GM23338 (cell line): ENCODE data around the gene PSKH1. TPM values are rescaled to one million over a fixed set of nuclear protein-coding genes. Genes with fewer than 3 reads are reported as not detected.

ENCODE experiments used
- ATAC-seq: fragments of 200-7000 bp; cut with Tn5 transposase; 3 replicates; pipeline ENCODE4 v1.9.1; 2020
- DNase-seq: peaks from one replicate; pipeline ENCODE4 v3.0.0-alpha.2; 2015; ENCODE audit warnings: low spot score
- H2AFZ ChIP-seq: fragments of 200-600 bp; sonication (generic); 2 replicates; pipeline ENCODE4 v1.8.0; 2016; ENCODE audit warnings: antibody characterized with exemption, mild to moderate bottlenecking, moderate library complexity
- H3F3A ChIP-seq: fragments of 200-600 bp; sonication (generic); replicated peaks from 2 replicates; pipeline ENCODE4 v1.8.0; 2017; ENCODE audit warnings: antibody characterized with exemption, mixed run types, low read depth
- H3K27ac ChIP-seq: fragments of 200-600 bp; sonication (generic); 2 replicates; pipeline ENCODE4 v1.6.1; 2016; ENCODE audit warnings: low read depth
- H3K27me3 ChIP-seq: fragments of 200-600 bp; sonication (generic); 2 replicates; pipeline ENCODE4 v1.8.0; 2016; ENCODE audit warnings: mild to moderate bottlenecking, mixed run types, moderate library complexity; ENCODE audit not compliant: insufficient read depth
- H3K36me3 ChIP-seq: fragments of 200-600 bp; sonication (generic); 2 replicates; pipeline ENCODE4 v1.8.0; 2016; ENCODE audit warnings: mild to moderate bottlenecking; ENCODE audit not compliant: insufficient read depth
- H3K4me1 ChIP-seq: fragments of 200-600 bp; sonication (generic); 2 replicates; pipeline ENCODE4 v1.8.0; 2016; ENCODE audit warnings: mild to moderate bottlenecking, moderate library complexity; ENCODE audit not compliant: insufficient read depth
- H3K4me2 ChIP-seq: fragments of 200-600 bp; sonication (generic); 2 replicates; pipeline ENCODE4 v1.7.1; 2017; ENCODE audit warnings: mixed run types
- H3K4me3 ChIP-seq: fragments of 200-600 bp; sonication (generic); 2 replicates; pipeline ENCODE4 v1.6.1; 2016; ENCODE audit warnings: mixed run types
- H3K79me2 ChIP-seq: fragments of 200-600 bp; sonication (generic); replicated peaks from 2 replicates; pipeline ENCODE4 v1.8.0; 2017; ENCODE audit warnings: mild to moderate bottlenecking; ENCODE audit not compliant: insufficient read depth
- H3K9me2 ChIP-seq: fragments of 200-600 bp; sonication (generic); 2 replicates; pipeline ENCODE4 v1.8.0; 2017; ENCODE audit not compliant: insufficient read depth
- H4K20me1 ChIP-seq: fragments of 200-600 bp; sonication (generic); replicated peaks from 2 replicates; pipeline ENCODE4 v1.8.0; 2017; ENCODE audit warnings: mild to moderate bottlenecking; ENCODE audit not compliant: insufficient read depth
- H3K27ac Mint-ChIP-seq: 2 replicates; pipeline ENCODE4 v1.8.0; 2020; ENCODE audit warnings: inconsistent platforms, mild to moderate bottlenecking, moderate library complexity, mixed read lengths
- H3K27me3 Mint-ChIP-seq: 3 replicates; pipeline ENCODE4 v1.8.0; 2022; ENCODE audit warnings: low read depth, mild to moderate bottlenecking, moderate library complexity, mixed read lengths, inconsistent platforms; ENCODE audit not compliant: insufficient read depth, poor library complexity
- H3K36me3 Mint-ChIP-seq: 3 replicates; pipeline ENCODE4 v1.8.0; 2021; ENCODE audit warnings: low read depth, mild to moderate bottlenecking, inconsistent platforms, moderate library complexity, mixed read lengths
- H3K4me1 Mint-ChIP-seq: 3 replicates; pipeline ENCODE4 v1.8.0; 2020; ENCODE audit warnings: mild to moderate bottlenecking, inconsistent platforms, mixed read lengths
- H3K4me3 Mint-ChIP-seq: 3 replicates; pipeline ENCODE4 v1.8.0; 2021; ENCODE audit warnings: moderate library complexity, mild to moderate bottlenecking, inconsistent platforms, mixed read lengths
- H3K9me3 Mint-ChIP-seq: 3 replicates; pipeline ENCODE4 v1.8.0; 2020; ENCODE audit warnings: moderate library complexity, mild to moderate bottlenecking, inconsistent platforms, mixed read lengths
- CREB1 ChIP-seq: fragments of 250-450 bp; sonication (Bioruptor Pico); IDR thresholded peaks from 2 replicates; pipeline ENCODE4 v1.5.0; 2020; ENCODE audit warnings: low read depth, mild to moderate bottlenecking, moderate library complexity
- CTCF ChIP-seq, 2 experiments: fragments of 200-600 bp in 1 of 2; sonication (generic) in 1 of 2; conservative IDR thresholded peaks; 2 replicates each; pipeline versions ENCODE4 v1.5.1 to v1.6.1; 2016 to 2017; ENCODE audit warnings: antibody characterized with exemption in 2 of 2, low read depth in 2 of 2, mild to moderate bottlenecking in 2 of 2, moderate library complexity in 1 of 2
- ETS1 ChIP-seq: IDR thresholded peaks from 2 replicates; pipeline ENCODE4 v1.6.1; 2016; ENCODE audit warnings: antibody characterized with exemption
- JUNB ChIP-seq: IDR thresholded peaks from one replicate; pipeline ENCODE4 v1.6.1; 2016; ENCODE audit warnings: antibody characterized with exemption; ENCODE audit not compliant: unreplicated experiment
- NANOG ChIP-seq: IDR thresholded peaks from 2 replicates; pipeline ENCODE4 v1.6.1; 2016; ENCODE audit warnings: antibody characterized with exemption, borderline replicate concordance
- POLR2AphosphoS5 ChIP-seq: IDR thresholded peaks from 2 replicates; pipeline ENCODE4 v1.6.1; 2016; ENCODE audit warnings: antibody characterized with exemption, low read depth
- REST ChIP-seq: IDR thresholded peaks from one replicate; pipeline ENCODE4 v1.6.1; 2018; ENCODE audit warnings: antibody characterized with exemption; ENCODE audit not compliant: unreplicated experiment
- STAT1 ChIP-seq: IDR thresholded peaks from one replicate; pipeline ENCODE4 v1.6.1; 2016; ENCODE audit warnings: antibody characterized with exemption; ENCODE audit not compliant: unreplicated experiment
- ZNF114 ChIP-seq: fragments of 250-450 bp; sonication (Bioruptor Pico); IDR thresholded peaks from 2 replicates; pipeline ENCODE4 v1.5.0; 2020; ENCODE audit warnings: mild to moderate bottlenecking, moderate library complexity
- ZNF331 ChIP-seq: fragments of 250-450 bp; sonication (Bioruptor Pico); IDR thresholded peaks from 2 replicates; pipeline ENCODE4 v1.5.0; 2020; ENCODE audit warnings: low read depth, mild to moderate bottlenecking, moderate library complexity
- ZNF462 ChIP-seq: fragments of 250-450 bp; sonication (Bioruptor Pico); IDR thresholded peaks from 2 replicates; pipeline ENCODE4 v1.5.0; 2020; ENCODE audit warnings: mild to moderate bottlenecking, moderate library complexity
- polyA plus RNA-seq: library from polyadenylated mRNA; unstranded; fragments of >200 nt; fragmentation: Nextera tagmentation; extraction: Ambion mirVana; gene quantifications from 2 replicates; pipeline ENCODE4 v1.2.1, GENCODE V29; 2016
- total RNA-seq: library from RNA; depleted of rRNA; stranded (reverse); fragments of >200 nt; shearing (Covaris generic); gene quantifications from 2 replicates; pipeline ENCODE4 v1.2.3, GENCODE V29; 2014

The PSKH1 gene
- total and polyA plus RNA-seq, 2 experiments from 2014 or later, result 14.3 to 23.9 TPM

DNA sequence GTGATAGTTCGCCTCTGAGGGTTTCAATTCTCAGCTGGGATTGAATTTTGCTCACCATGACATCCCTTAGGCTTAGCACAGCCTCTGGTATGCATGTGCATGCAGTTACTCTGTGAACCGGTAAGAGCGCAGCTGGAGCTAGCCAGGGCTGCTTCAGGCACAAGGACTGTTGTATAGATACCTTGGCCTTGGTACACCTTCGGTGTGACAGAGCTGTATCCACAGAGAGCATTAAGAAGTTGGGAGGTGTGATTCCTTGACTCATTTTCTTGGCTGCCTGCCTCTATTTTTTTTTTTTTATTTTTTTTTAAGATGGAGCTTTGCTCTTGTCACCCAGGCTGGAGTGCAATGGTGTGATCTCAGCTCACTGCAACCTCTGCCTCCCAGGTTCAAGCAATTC is 48.6 kb upstream of the PSKH1 start:
- Histone ChIP-seq H3K79me2 (peaks cover 53% of the 10 kb centered on the region), H3K27ac (peak overlapping the region; percentile 97; the same call in 1 of the 2 replicates), H2AFZ (no peak overlapping the region), H4K20me1 (peaks cover 31% of the 10 kb centered on the region), H3F3A (peaks cover 34% of the 10 kb centered on the region), H3K4me3 (peak overlapping the region; percentile 91), H3K9me2 (no peaks in the 10 kb centered on the region), H3K4me2 (peak overlapping the region; percentile 87), H3K36me3 (no peaks in the 10 kb centered on the region), H3K27me3 (no peaks in the 10 kb centered on the region), H3K4me1 (peaks cover 37% of the 10 kb centered on the region)
- Mint-ChIP-seq H3K9me3 (no peaks in the 10 kb centered on the region), H3K27me3 (peaks cover 16% of the 10 kb centered on the region), H3K4me1 (peaks cover 47% of the 10 kb centered on the region), H3K4me3 (peak overlapping the region; percentile 80), H3K27ac (no peak overlapping the region; the same call in 1 of the 2 replicates), H3K36me3 (peaks cover 17% of the 10 kb centered on the region)
- TF ChIP-seq CTCF (conservative IDR thresholded peaks at IDR 0.05; ENCODE audit: low read depth in 2 of 2) (no peak), ZNF331 (CRISPR knock-in tag) (no peak), REST (no peak), NANOG (no peak), STAT1 (no peak), POLR2AphosphoS5 (no peak), ETS1 (no peak), JUNB (no peak), ZNF462 (CRISPR knock-in tag) (no peak), CREB1 (CRISPR knock-in tag) (no peak), ZNF114 (CRISPR knock-in tag) (no peak)
- ATAC-seq (no peak), DNase-seq (peak; percentile 27)
